Fibroblast of lung (primary cell): ENCODE measurements around the gene AGO3.

Experiments used
- EZH2 ChIP-seq: IDR thresholded peaks from 2 replicates; pipeline ENCODE4 v1.5.1; 2012; ENCODE audit warnings: low read length, control low read depth, mild to moderate bottlenecking; ENCODE audit errors: missing control alignments
- TF ChIP-seq, protein P1 (sequence below), 2 donors: IDR thresholded peaks in 1 of 2; conservative IDR thresholded peaks in 1 of 2; 1 replicate in 1 of 2; 2 replicates in 1 of 2; pipeline ENCODE4 v1.5.1; 2011 to 2012; ENCODE audit warnings: low read length in 2 of 2, control low read depth in 1 of 2, inconsistent platforms in 1 of 2, low read depth in 1 of 2, mild to moderate bottlenecking in 1 of 2

GRCh38 chr1:36034692-36035091 is 103.8 kb downstream of the AGO3 start:
- no peak for TF ChIP-seq EZH2
- TF ChIP-seq, protein P1, sequence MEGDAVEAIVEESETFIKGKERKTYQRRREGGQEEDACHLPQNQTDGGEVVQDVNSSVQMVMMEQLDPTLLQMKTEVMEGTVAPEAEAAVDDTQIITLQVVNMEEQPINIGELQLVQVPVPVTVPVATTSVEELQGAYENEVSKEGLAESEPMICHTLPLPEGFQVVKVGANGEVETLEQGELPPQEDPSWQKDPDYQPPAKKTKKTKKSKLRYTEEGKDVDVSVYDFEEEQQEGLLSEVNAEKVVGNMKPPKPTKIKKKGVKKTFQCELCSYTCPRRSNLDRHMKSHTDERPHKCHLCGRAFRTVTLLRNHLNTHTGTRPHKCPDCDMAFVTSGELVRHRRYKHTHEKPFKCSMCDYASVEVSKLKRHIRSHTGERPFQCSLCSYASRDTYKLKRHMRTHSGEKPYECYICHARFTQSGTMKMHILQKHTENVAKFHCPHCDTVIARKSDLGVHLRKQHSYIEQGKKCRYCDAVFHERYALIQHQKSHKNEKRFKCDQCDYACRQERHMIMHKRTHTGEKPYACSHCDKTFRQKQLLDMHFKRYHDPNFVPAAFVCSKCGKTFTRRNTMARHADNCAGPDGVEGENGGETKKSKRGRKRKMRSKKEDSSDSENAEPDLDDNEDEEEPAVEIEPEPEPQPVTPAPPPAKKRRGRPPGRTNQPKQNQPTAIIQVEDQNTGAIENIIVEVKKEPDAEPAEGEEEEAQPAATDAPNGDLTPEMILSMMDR (conservative IDR thresholded peaks at IDR 0.05 in 1 of 2, IDR thresholded peaks at IDR 0.05 in 1 of 2; ENCODE audit: low read depth in 1 of 2, low read length in 2 of 2) = no peak
